Fibroblast of villous mesenchyme (primary cell): ENCODE data around the gene CLEC2A. TPM values are rescaled to one million over a fixed set of nuclear protein-coding genes. Genes with fewer than 3 reads are reported as not detected.

Experiments
- DNase-seq: peaks from one replicate; pipeline ENCODE4 v3.0.0-alpha.2; 2010; ENCODE audit warnings: low read depth
- H3K4me3 ChIP-seq: 2 replicates; pipeline ENCODE4 v1.5.1; 2011; ENCODE audit warnings: low read depth, mild to moderate bottlenecking, low read length
- total RNA-seq: library from RNA; depleted of rRNA; stranded (reverse); fragments of >200 nt; gene quantifications from 2 replicates; pipeline ENCODE4 v1.2.3, GENCODE V29; 2012
- TF ChIP-seq, protein P1 (sequence below): IDR thresholded peaks from 2 replicates; pipeline ENCODE4 v1.5.1; 2012; ENCODE audit warnings: low read depth, mild to moderate bottlenecking, low read length; ENCODE audit not compliant: insufficient read depth

The CLEC2A gene
- total RNA-seq, 1 donor = not detected

DNA sequence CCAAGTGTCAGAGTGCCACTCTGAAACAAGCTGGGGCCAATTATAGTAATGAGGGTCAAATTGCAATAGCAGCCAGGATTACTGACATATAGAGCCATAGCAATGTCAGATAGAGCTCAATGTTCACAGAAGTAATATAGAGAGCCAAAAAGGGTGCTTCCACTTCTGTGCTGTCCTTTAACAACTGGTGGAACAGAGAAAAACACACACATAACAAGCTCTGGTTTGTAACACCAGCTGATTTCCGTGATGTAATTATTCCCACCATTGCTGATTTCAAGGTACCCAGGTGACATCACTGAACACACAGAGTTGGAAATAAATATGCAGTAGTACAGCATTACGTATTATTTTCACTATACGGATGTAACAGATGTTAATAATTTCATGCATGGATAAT lies 60.0 kb downstream of the CLEC2A start:
- DNase-seq = no peak
- TF ChIP-seq, protein P1, sequence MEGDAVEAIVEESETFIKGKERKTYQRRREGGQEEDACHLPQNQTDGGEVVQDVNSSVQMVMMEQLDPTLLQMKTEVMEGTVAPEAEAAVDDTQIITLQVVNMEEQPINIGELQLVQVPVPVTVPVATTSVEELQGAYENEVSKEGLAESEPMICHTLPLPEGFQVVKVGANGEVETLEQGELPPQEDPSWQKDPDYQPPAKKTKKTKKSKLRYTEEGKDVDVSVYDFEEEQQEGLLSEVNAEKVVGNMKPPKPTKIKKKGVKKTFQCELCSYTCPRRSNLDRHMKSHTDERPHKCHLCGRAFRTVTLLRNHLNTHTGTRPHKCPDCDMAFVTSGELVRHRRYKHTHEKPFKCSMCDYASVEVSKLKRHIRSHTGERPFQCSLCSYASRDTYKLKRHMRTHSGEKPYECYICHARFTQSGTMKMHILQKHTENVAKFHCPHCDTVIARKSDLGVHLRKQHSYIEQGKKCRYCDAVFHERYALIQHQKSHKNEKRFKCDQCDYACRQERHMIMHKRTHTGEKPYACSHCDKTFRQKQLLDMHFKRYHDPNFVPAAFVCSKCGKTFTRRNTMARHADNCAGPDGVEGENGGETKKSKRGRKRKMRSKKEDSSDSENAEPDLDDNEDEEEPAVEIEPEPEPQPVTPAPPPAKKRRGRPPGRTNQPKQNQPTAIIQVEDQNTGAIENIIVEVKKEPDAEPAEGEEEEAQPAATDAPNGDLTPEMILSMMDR = no peak
- no peak overlapping the region for H3K4me3 ChIP-seq

DNA sequence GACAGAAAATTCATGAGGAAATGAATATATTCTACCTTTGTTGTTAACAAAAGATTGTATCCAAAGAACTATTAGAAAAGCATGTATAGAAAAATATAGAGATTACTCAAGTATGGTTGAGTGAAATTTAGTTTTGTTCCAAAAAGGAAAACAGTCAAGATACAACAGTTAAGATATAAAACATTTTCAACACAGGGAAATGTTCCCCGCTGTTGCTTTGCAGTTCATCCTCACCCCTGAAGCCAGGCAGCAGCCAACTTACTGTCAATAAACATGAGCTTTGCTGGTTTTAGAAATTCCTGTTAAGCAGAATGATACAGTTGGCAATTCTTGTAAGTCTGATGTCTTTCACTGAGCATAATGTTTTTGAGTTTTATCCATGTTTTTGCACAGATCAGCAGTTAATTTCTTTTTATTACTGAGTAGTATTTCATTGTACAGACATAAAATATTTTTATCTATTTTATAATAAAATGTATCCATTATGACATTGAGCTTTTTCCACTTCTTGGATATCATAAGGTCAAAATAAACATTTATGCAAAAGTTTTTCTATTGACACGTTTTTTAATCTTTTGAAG lies 61.8 kb downstream of the CLEC2A start:
- DNase-seq = peak; percentile 30
- TF ChIP-seq, protein P1 = no peak
- H3K4me3 ChIP-seq = peak overlapping the region; percentile 67

DNA sequence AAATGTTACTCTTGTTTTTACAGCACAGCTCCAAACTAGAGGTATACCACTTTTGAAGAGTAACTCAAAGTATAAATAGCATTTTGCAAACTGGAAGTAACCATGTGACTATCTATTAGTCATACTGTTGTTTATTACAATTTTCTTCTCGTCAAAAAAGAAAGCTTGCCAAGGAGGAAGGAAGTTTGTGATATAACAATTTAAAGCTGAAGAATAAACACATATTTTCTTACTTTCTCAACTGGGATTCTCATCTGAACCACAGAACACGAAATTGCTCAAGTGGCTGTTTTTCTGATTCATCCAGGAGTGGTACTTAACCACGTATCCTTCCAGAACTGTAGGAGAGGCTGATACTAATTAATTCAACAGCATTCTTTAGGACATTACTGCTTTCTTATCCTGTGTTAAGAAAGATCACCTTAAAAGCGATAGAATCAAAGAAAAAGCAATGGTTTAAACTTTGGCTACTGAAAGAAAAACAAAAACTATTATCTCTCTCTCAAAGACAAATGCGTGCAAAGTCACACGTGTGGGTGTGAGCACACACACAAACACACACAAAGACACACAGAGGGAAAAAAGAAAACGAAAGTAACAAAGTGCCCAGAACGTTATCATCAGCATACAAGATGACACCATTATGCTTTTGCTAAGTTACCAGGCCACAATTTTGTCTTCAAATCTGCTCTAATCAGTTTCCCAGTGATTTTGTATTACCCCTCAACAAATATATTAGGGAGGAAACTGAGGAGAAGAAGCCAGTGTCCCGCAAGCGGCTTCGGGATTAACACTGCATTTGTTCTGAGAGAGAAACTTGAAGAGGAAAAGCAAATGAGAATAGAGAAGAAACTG lies 62.6 kb downstream of the CLEC2A start, which contains the start of gene CLEC2B:
Gene CLEC2B, minus strand, starts transcription at position 48 of the 855 bp plus-strand sequence.
- H3K4me3 ChIP-seq = peak within 1 kb of the TSS; percentile 67
- TF ChIP-seq, protein P1 = no peak
- peak; percentile 93 for DNase-seq

DNA sequence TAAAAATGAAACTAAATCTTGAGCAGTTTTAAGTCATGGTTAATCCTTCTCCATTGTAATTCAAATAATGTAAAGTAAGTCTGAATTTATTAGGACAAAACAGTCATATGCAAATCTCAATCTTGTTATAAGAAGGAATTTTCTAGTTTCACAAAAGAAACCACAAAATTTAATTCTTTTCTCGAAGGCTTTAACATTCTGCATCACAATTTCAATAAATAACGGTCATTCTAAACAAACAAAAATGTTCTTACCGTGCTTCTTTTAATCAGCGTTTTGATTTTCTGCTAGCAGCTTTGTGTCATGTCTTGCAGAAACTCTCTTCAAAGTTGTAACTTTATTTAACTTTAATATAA lies 63.2 kb downstream of the CLEC2A start:
- no peak for DNase-seq
- H3K4me3 ChIP-seq = peak overlapping the region; percentile 67
- TF ChIP-seq, protein P1 = no peak

DNA sequence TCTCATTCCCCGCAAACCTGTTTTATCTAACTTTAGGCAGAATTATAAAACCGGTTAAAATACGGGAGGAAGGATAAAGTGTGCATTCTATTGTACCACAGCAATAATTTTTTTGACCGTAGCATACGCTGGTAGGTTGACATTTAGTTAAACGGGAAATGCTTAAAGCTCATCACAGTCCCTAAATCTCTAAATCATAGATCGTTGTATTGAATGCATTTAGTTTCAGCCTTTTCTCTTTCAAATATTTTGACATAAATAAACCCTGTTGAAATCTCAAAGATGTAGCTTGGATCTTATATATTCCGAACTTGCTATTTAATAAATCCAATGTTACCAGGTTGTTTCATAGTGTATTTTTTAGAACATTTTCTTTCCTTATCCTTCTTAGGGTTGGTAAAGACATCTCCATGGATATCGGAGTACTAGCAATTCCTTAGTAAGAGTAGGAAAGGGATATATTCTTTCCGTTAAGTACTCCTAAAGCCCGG lies 63.8 kb downstream of the CLEC2A start:
- TF ChIP-seq, protein P1 = no peak
- DNase-seq = peak; percentile 43
- peak overlapping the region; percentile 67 for H3K4me3 ChIP-seq

DNA sequence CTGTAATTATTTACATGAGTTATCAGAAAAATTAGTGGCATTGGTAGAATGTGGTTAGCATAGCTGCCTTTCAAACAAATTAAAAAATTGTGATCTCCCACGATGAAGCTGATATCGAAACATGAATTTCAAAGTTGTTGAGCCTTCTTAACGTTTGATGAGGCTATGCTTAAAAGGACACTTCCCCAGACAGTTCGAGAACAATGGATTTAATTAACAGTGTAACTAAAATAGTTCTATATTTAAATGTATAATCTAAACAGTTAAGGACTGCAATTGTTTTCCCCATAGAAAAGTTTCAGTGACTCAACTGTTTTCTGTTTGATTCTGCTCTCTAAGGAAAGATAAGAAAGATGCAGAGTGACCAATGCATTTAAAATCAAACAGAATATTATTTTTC lies 64.6 kb downstream of the CLEC2A start:
- peak; percentile 33 for DNase-seq
- peak overlapping the region; percentile 67 for H3K4me3 ChIP-seq
- TF ChIP-seq, protein P1 = no peak
